Esophagus muscularis mucosa (tissue), 4 donors: ENCODE data around the gene TTN. TPM values are rescaled to one million over a fixed set of nuclear protein-coding genes. Genes with fewer than 3 reads are reported as not detected.

Source experiments
- DNase-seq: peaks from one replicate; pipeline ENCODE4 v3.0.0-alpha.2; 2017; ENCODE audit errors: extremely low spot score
- H3K27ac ChIP-seq, 4 donors: fragments of 200-600 bp; sonication (generic); replicated peaks in 1 of 4; 1 replicate in 3 of 4; 2 replicates in 1 of 4; pipeline ENCODE4 v1.5.1; 2016 to 2019; ENCODE audit warnings: mild to moderate bottlenecking in 1 of 4
- H3K27me3 ChIP-seq, 4 donors: fragments of 200-600 bp; sonication (generic); one replicate each; pipeline versions ENCODE4 v1.5.1 to v1.6.0; 2016 to 2019
- H3K36me3 ChIP-seq, 4 donors: fragments of 200-600 bp; sonication (generic); one replicate each; pipeline ENCODE4 v1.5.1; 2016 to 2019
- H3K4me1 ChIP-seq, 4 donors: fragments of 200-600 bp; sonication (generic); one replicate each; pipeline ENCODE4 v1.5.1; 2016 to 2019
- H3K4me3 ChIP-seq, 4 donors: fragments of 200-600 bp; sonication (generic); 1 replicate in 2 of 4; 2 replicates in 2 of 4; pipeline ENCODE4 v1.5.1; 2016 to 2019; ENCODE audit warnings: mild to moderate bottlenecking in 4 of 4, moderate library complexity in 1 of 4
- H3K9me3 ChIP-seq, 4 donors: fragments of 200-600 bp; sonication (generic); 1 replicate in 3 of 4; 2 replicates in 1 of 4; pipeline ENCODE4 v1.5.1; 2016 to 2019
- EP300 ChIP-seq: sonication (generic); formaldehyde crosslinking; IDR thresholded peaks from one replicate; pipeline ENCODE4 v1.6.1; 2017; ENCODE audit warnings: antibody characterized with exemption
- POLR2A ChIP-seq: fragments of 450-650 bp; IDR thresholded peaks from one replicate; pipeline ENCODE4 v1.6.1; 2017; ENCODE audit warnings: antibody characterized with exemption, moderate library complexity, mild to moderate bottlenecking, low read depth
- POLR2AphosphoS5 ChIP-seq, 2 donors: sonication (generic); formaldehyde crosslinking; IDR thresholded peaks; one replicate each; pipeline ENCODE4 v1.6.1; 2017; ENCODE audit warnings: antibody characterized with exemption in 2 of 2
- WGBS: methylation state at CpG from one replicate; pipeline ENCODE4 v1.1.5; 2018; 5-methylcytosine and 5-hydroxymethylcytosine counted together
- intact Hi-C: fragments of 100-400 bp; cut with DNase I; formaldehyde crosslinking; loops from one replicate; pipeline ENCODE4 v1.15.1; 2023
- total RNA-seq, 4 donors: library from RNA; depleted of rRNA; stranded (reverse); fragments of >200 nt; gene quantifications; one replicate each; pipeline versions ENCODE4 v1.1.0 to v1.2.1, GENCODE V29; 2016
- TF ChIP-seq, protein P1 (sequence below), 3 experiments: fragments of 200-600 bp in 2 of 3; fragments of 450-650 bp in 1 of 3; sonication (generic) in 2 of 3; IDR thresholded peaks; one replicate each; pipeline ENCODE4 v1.5.1; 2017 to 2019; ENCODE audit warnings: antibody characterized with exemption in 3 of 3, mild to moderate bottlenecking in 2 of 3, moderate library complexity in 1 of 3

The TTN gene
- total RNA-seq, 4 donors from 2014 or later, result 2.8 to 10.0 (median 8.3) TPM

DNA sequence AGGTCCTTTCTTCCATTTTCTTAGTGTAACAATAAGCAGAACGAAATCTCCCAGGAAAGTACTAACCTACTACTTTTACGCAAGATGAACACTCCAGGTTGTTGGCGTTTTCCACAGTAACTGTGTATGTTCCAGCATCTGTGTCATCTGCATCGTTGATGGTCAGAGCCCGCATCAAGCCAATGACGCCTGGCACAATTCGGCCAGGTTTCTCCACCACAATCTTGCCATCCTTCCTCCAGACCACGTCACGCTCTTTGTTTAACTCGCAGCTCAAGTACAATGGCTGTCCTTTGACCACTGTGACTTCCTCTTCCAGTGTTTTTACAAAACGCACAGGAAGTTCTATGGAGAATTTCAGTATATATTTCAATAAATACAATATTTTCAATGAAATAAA lies 171.3 kb downstream of the TTN start:
- H3K4me3 ChIP-seq, result no peak overlapping the region
- TF ChIP-seq EP300, result no peak

DNA sequence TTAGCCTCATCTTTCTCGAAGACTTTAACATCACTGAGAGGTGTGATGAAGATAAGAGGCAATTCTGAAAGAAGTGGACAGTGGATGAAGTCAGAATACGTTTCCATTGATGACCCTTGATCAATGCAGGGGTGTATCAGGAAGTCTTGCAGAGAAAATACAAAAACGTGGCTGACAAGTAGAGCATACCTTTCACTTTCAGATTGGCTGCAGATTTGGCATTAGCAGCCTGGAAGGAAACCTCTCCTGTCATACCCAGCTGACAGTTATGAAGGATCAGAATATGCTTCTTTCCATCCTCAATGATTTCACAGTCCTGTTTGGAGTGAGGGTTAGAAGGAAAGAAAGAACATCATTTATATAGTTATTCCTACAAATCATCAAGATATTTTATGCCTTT lies 174.5 kb downstream of the TTN start:
- Histone ChIP-seq H3K4me3 (no peak overlapping the region), H3K27me3 (no peaks in the 10 kb centered on the region), H3K9me3 (no peaks in the 10 kb centered on the region), H3K4me1 (no peaks in the 10 kb centered on the region), H3K27ac (no peak overlapping the region), H3K36me3 (peaks cover 0 to 92% (median 0%) of the 10 kb centered on the region in 4 donors)
- no peak for DNase-seq
- intact Hi-C loops, result no loop called here
- TF ChIP-seq POLR2A (no peak), EP300 (no peak)
- TF ChIP-seq, protein P1, sequence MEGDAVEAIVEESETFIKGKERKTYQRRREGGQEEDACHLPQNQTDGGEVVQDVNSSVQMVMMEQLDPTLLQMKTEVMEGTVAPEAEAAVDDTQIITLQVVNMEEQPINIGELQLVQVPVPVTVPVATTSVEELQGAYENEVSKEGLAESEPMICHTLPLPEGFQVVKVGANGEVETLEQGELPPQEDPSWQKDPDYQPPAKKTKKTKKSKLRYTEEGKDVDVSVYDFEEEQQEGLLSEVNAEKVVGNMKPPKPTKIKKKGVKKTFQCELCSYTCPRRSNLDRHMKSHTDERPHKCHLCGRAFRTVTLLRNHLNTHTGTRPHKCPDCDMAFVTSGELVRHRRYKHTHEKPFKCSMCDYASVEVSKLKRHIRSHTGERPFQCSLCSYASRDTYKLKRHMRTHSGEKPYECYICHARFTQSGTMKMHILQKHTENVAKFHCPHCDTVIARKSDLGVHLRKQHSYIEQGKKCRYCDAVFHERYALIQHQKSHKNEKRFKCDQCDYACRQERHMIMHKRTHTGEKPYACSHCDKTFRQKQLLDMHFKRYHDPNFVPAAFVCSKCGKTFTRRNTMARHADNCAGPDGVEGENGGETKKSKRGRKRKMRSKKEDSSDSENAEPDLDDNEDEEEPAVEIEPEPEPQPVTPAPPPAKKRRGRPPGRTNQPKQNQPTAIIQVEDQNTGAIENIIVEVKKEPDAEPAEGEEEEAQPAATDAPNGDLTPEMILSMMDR (IDR thresholded peaks at IDR 0.05), result no peak
- WGBS, result 54% methylated on average over 3 of the region's 3 CpGs

More for the DNA sequence above, 171.3 kb downstream of the TTN start:
- Histone ChIP-seq H3K4me1 (no peaks in the 10 kb centered on the region), H3K27ac (no peak overlapping the region), H3K9me3 (no peaks in the 10 kb centered on the region), H3K27me3 (no peaks in the 10 kb centered on the region), H3K36me3 (peaks cover 0 to 97% (median 0%) of the 10 kb centered on the region in 4 donors)
- 94% methylated on average over 11 of the region's 11 CpGs for WGBS
- intact Hi-C loops, result no loop called here
- DNase-seq, result no peak

DNA sequence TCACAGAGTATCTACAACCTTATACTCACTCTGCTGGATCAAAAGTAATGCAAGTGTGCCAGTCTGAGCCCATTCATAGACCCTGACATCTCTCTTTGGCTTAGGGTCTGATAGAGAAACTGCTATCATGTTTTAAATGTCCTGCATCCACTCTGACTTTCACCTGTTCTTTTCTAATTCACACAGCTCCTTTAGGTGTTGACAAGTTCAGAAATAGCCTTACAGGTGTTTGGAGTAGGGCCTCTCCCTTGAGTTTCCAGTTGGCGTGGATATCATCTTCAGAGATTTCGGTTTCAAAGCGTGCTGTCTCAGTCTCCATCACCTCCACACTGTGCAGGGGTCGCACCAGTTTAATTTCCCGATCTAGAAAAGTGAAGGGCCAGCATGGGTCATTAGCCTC lies 176.6 kb downstream of the TTN start:
- no peak overlapping the region for H3K4me3 ChIP-seq
- intact Hi-C loops, result no loop called here
- WGBS, result 91% methylated on average over 5 of the region's 5 CpGs
- no peaks in the 10 kb centered on the region for H3K4me1 ChIP-seq
- peaks cover 0 to 92% (median 0%) of the 10 kb centered on the region in 4 donors for H3K36me3 ChIP-seq
- TF ChIP-seq EP300, result no peak
- TF ChIP-seq, protein P1 (IDR thresholded peaks at IDR 0.05), result no peak
- TF ChIP-seq POLR2AphosphoS5 (IDR thresholded peaks at IDR 0.05), result no peak
- TF ChIP-seq POLR2A, result no peak
- H3K27ac ChIP-seq, result no peak overlapping the region
- H3K9me3 ChIP-seq, result no peaks in the 10 kb centered on the region
- no peak for DNase-seq
- no peaks in the 10 kb centered on the region for H3K27me3 ChIP-seq

DNA sequence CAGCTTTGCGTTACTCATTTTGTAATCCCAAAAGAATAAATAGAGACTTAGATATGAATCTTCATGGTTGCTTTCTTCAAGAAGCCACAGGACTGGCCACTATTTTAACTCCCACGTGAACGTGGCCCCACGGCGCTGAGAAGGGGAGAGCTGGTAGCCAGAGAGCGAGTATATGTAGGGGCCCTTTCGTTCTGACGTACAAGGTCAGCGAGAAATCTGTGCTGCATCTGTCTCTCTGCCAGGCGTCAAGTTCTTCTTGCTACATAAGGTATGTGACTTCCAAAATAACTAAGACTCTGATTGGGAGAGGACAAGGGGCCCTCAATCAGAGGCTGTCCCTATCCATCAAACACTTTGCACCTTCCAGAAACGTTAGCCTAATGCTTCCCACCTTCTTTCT lies 177.8 kb downstream of the TTN start:
- TF ChIP-seq POLR2A (no peak), EP300 (no peak), POLR2AphosphoS5 (IDR thresholded peaks at IDR 0.05) (no peak)
- TF ChIP-seq, protein P1 (IDR thresholded peaks at IDR 0.05), result no peak
- peaks cover 0 to 92% (median 0%) of the 10 kb centered on the region in 4 donors for H3K36me3 ChIP-seq

DNA sequence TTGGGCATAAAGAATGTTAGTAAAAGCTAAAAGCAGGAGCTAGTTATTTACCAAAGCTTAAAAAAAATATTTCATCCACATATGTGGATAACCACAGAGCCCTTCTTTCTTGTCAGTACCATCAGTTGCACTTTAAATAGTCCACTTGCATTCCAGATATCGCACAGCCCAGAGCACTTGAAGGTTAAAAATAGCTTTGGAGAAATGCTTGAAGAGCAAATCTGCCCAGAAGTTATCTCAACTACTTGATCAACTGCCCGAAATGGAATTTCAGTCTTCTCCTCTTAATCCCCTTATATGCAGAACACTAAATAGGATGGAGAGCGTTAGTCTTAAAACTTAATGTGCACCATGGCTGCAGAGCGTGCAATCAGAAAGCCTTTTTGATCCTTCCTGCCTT lies 178.6 kb downstream of the TTN start:
- Histone ChIP-seq H3K4me3 (no peak overlapping the region), H3K36me3 (peaks cover 0 to 92% (median 0%) of the 10 kb centered on the region in 4 donors), H3K4me1 (no peaks in the 10 kb centered on the region), H3K27ac (no peak overlapping the region), H3K9me3 (no peaks in the 10 kb centered on the region), H3K27me3 (no peaks in the 10 kb centered on the region)
- no peak for DNase-seq
- WGBS, result 60% methylated on average over 4 of the region's 4 CpGs
- intact Hi-C loops, result no loop called here
- no peak for TF ChIP-seq POLR2AphosphoS5 (IDR thresholded peaks at IDR 0.05)

More for the DNA sequence above, 177.8 kb downstream of the TTN start:
- DNase-seq, result no peak
- 86% methylated on average over 11 of the region's 11 CpGs for WGBS
- Histone ChIP-seq H3K27me3 (no peaks in the 10 kb centered on the region), H3K4me3 (no peak overlapping the region), H3K27ac (no peak overlapping the region), H3K4me1 (no peaks in the 10 kb centered on the region), H3K9me3 (no peaks in the 10 kb centered on the region)
- intact Hi-C loops, result no loop called here

DNA sequence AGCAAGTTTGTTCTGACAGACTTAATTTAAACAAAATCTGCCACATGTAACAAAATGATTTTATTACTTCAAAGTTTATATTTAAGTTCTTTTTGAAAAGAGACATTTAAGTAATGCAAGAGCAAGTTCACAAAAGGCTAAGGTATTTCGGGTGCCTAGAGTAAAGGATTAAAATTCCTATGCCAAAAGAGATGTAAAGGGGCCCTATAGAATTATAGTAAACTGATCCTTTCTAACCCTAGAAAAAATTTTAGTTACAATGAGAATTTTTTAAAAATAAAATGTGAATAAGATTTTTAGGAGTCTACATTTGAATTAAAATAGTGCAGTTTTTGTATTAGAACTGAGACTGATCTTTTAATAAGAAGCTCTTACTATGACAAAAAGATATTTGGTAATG lies 179.8 kb downstream of the TTN start:
- H3K4me1 ChIP-seq, result no peaks in the 10 kb centered on the region
- H3K27ac ChIP-seq, result no peak overlapping the region
- intact Hi-C loops, result no loop called here
- no peak for DNase-seq
- H3K27me3 ChIP-seq, result no peaks in the 10 kb centered on the region
- H3K9me3 ChIP-seq, result no peaks in the 10 kb centered on the region
- 83% methylated on average over 1 of the region's 1 CpG for WGBS
- no peak overlapping the region for H3K4me3 ChIP-seq
- H3K36me3 ChIP-seq, result peaks cover 0 to 92% (median 0%) of the 10 kb centered on the region in 4 donors
- TF ChIP-seq POLR2AphosphoS5 (IDR thresholded peaks at IDR 0.05) (no peak), POLR2A (no peak), EP300 (no peak)
- TF ChIP-seq, protein P1 (IDR thresholded peaks at IDR 0.05), result no peak
